Measurements from ENCODE around the gene DNAJA3. TPM values are rescaled to one million over a fixed set of nuclear protein-coding genes. Genes with fewer than 3 reads are reported as not detected.

The DNAJA3 gene
- total RNA-seq, 3 donors from 2014 or later (not counting 1 experiment from before 2014, with no cell fraction given) = 22.1 to 34.2 (median 27.2) TPM

- H3K27me3 ChIP-seq (ENCODE audit: control insufficient read depth, insufficient read depth, low read length) = no peaks in the 10 kb centered on the region
- ATAC-seq = no peak
- Mint-ChIP-seq H3K9me3 (no peaks in the 10 kb centered on the region), H3K4me3 (no peak overlapping the region), H3K36me3 (no peaks in the 10 kb centered on the region), H3K27me3 (ENCODE audit: low read depth in 2 of 2) (no peaks in the 10 kb centered on the region), H3K27ac (no peak overlapping the region), H3K4me1 (peaks cover 30 to 37% of the 10 kb centered on the region in 2 donors)
- intact Hi-C loops (cut with micrococcal nuclease) = no loop called here
- H3K9me3 ChIP-seq (ENCODE audit: control insufficient read depth, insufficient read depth, low read length) = no peaks in the 10 kb centered on the region
- no peak for TF ChIP-seq CTCF (IDR thresholded peaks at IDR 0.05)
- peaks cover 46% of the 10 kb centered on the region for H3K4me1 ChIP-seq (ENCODE audit: control insufficient read depth, insufficient read depth, low read length)
- no peak for DNase-seq
- H3K27ac ChIP-seq (ENCODE audit: low read length) = no peak overlapping the region
- peaks cover 16% of the 10 kb centered on the region for H3K36me3 ChIP-seq (ENCODE audit: control insufficient read depth, insufficient read depth, low read length)
- WGBS (ENCODE audit: insufficient coverage) = 90% methylated on average over 10 of the region's 10 CpGs
- H3K4me3 ChIP-seq (ENCODE audit: low read length) = no peak overlapping the region
Measured at GRCh38 chr16:4468972-4469371, 43.3 kb downstream of the DNAJA3 start.

GRCh38 chr16:4471869-4472268, 46.2 kb downstream of the DNAJA3 start:
- Histone ChIP-seq H3K4me3 (ENCODE audit: low read length) (no peak overlapping the region), H3K36me3 (ENCODE audit: control insufficient read depth, insufficient read depth, low read length) (peaks cover 10% of the 10 kb centered on the region), H3K27me3 (ENCODE audit: control insufficient read depth, insufficient read depth, low read length) (no peaks in the 10 kb centered on the region), H3K9me3 (ENCODE audit: control insufficient read depth, insufficient read depth, low read length) (no peaks in the 10 kb centered on the region), H3K4me1 (ENCODE audit: control insufficient read depth, insufficient read depth, low read length) (peaks cover 40% of the 10 kb centered on the region), H3K27ac (ENCODE audit: low read length) (no peak overlapping the region)
- Mint-ChIP-seq H3K27ac (peak overlapping the region; percentile 13 to 64), H3K36me3 (no peaks in the 10 kb centered on the region), H3K27me3 (ENCODE audit: low read depth in 2 of 2) (no peaks in the 10 kb centered on the region), H3K9me3 (no peaks in the 10 kb centered on the region), H3K4me3 (no peak overlapping the region), H3K4me1 (peaks cover 8 to 32% of the 10 kb centered on the region in 2 donors)
- DNase-seq (no peak), ATAC-seq (no peak)
- WGBS (ENCODE audit: insufficient coverage) = 88% methylated on average over 5 of the region's 5 CpGs
- intact Hi-C loops (cut with micrococcal nuclease) = no loop called here
- no peak for TF ChIP-seq CTCF (IDR thresholded peaks at IDR 0.05)

DNA sequence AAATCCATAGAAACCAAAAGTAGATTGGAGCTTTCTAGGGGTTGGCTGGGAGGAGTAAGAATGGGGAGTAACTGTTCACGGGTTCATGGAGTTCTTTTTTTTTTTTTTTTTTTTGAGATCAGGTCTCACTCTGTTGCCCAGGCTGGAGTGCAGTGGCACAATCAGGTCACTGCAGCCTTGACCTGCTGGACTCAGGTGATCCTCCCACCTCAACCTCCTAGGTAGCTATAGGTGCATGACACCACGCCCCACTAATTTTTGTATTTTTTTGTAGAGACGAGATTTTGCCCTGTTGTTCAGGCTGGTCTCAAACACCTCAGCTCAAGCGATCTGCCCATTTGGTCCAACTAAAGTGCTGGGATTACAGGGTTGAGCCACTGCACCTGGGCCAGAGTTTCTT, 47.2 kb downstream of the DNAJA3 start:
- H3K27ac Mint-ChIP-seq = peak overlapping the region; percentile 64 to 83
- TF ChIP-seq CTCF (IDR thresholded peaks at IDR 0.05) = no peak
- Histone ChIP-seq H3K4me3 (ENCODE audit: low read length) (no peak overlapping the region), H3K9me3 (ENCODE audit: control insufficient read depth, insufficient read depth, low read length) (no peaks in the 10 kb centered on the region), H3K27me3 (ENCODE audit: control insufficient read depth, insufficient read depth, low read length) (no peaks in the 10 kb centered on the region), H3K36me3 (ENCODE audit: control insufficient read depth, insufficient read depth, low read length) (peaks cover 10% of the 10 kb centered on the region), H3K27ac (ENCODE audit: low read length) (no peak overlapping the region), H3K4me1 (ENCODE audit: control insufficient read depth, insufficient read depth, low read length) (peaks cover 40% of the 10 kb centered on the region)
- DNase-seq = no peak
- H3K9me3 Mint-ChIP-seq = no peaks in the 10 kb centered on the region
- H3K27me3 Mint-ChIP-seq (ENCODE audit: low read depth in 2 of 2) = no peaks in the 10 kb centered on the region
- intact Hi-C loops (cut with micrococcal nuclease) = no loop called here
- H3K4me3 Mint-ChIP-seq = peak overlapping the region; percentile 72
- ATAC-seq = no peak
- H3K36me3 Mint-ChIP-seq = no peaks in the 10 kb centered on the region
- peaks cover 12 to 37% of the 10 kb centered on the region in 2 donors for H3K4me1 Mint-ChIP-seq
- 89% methylated on average over 4 of the region's 4 CpGs for WGBS (ENCODE audit: insufficient coverage)
